Right lobe of liver (tissue), 4 donors: ENCODE measurements around the gene SRR.

Source experiments
- POLR2A ChIP-seq: fragments of 450-650 bp; IDR thresholded peaks from one replicate; pipeline ENCODE4 v1.6.1; 2017; ENCODE audit warnings: antibody characterized with exemption, mild to moderate bottlenecking
- TF ChIP-seq, protein P1 (sequence below), 4 donors: fragments of 200-600 bp in 3 of 4; fragments of 450-650 bp in 1 of 4; IDR thresholded peaks; one replicate each; pipeline versions ENCODE4 v1.5.1 to v1.8.0; 2016 to 2022; ENCODE audit warnings: antibody characterized with exemption in 4 of 4, mild to moderate bottlenecking in 2 of 4
- donor health status: DM: no; HTN: no; CAD: no.
- donor health status: DM: no; HTN: no; CAD: no.
- donor health status: DM: no; HTN: yes; CAD: no.

DNA sequence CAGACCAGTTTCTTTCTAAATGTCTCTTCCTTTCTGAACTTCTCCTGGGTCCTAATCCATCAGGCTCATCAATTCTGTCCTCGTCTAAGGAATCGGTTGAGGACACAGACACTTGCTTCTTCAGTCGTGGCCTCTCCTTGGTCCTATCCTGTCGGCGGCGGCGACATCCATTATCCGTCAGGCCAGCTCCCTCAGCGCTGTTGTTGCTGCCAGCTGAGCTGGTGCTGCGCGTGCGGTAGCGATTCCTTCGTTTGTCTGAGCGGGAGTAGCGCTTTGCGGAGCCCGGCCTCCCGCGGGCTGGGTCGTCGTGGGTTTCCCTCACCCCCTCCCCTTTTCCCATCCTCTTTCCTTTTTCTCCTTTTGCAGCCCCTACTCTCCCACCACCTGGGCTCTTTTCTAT is 4.0 kb upstream of the SRR start:
- TF ChIP-seq, protein P1, sequence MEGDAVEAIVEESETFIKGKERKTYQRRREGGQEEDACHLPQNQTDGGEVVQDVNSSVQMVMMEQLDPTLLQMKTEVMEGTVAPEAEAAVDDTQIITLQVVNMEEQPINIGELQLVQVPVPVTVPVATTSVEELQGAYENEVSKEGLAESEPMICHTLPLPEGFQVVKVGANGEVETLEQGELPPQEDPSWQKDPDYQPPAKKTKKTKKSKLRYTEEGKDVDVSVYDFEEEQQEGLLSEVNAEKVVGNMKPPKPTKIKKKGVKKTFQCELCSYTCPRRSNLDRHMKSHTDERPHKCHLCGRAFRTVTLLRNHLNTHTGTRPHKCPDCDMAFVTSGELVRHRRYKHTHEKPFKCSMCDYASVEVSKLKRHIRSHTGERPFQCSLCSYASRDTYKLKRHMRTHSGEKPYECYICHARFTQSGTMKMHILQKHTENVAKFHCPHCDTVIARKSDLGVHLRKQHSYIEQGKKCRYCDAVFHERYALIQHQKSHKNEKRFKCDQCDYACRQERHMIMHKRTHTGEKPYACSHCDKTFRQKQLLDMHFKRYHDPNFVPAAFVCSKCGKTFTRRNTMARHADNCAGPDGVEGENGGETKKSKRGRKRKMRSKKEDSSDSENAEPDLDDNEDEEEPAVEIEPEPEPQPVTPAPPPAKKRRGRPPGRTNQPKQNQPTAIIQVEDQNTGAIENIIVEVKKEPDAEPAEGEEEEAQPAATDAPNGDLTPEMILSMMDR (IDR thresholded peaks at IDR 0.05): no peak
- no peak for TF ChIP-seq POLR2A
